Left ventricle myocardium inferior (tissue), 1 donor: ENCODE measurements around the gene ZNF225. TPM values are rescaled to one million over a fixed set of nuclear protein-coding genes. Genes with fewer than 3 reads are reported as not detected.
"Not testable (repeated sequence)": the region's sequence is repeated elsewhere in the genome, so short reads cannot be mapped to it uniquely, and the experiment has no call there.

Experiments
- DNase-seq: peaks from one replicate; pipeline ENCODE4 v3.0.0-alpha.2; 2020
- H3K27ac ChIP-seq: fragments of 200-600 bp; replicated peaks from 2 replicates; pipeline ENCODE4 v1.8.0; 2021
- H3K27me3 ChIP-seq: fragments of 200-600 bp; 2 replicates; pipeline ENCODE4 v1.8.0; 2021; ENCODE audit warnings: low read depth
- H3K36me3 ChIP-seq: fragments of 200-600 bp; 2 replicates; pipeline ENCODE4 v1.8.0; 2021
- H3K4me1 ChIP-seq: fragments of 200-600 bp; 2 replicates; pipeline ENCODE4 v1.8.0; 2021
- H3K4me3 ChIP-seq: fragments of 200-600 bp; 2 replicates; pipeline ENCODE4 v1.8.0; 2021; ENCODE audit warnings: mild to moderate bottlenecking, moderate library complexity
- H3K9me3 ChIP-seq: fragments of 200-600 bp; replicated peaks from 2 replicates; pipeline ENCODE4 v1.8.0; 2021
- intact Hi-C: fragments of 100-400 bp; cut with micrococcal nuclease; formaldehyde crosslinking; loops from one replicate; pipeline ENCODE4 v1.11.0; 2022
- total RNA-seq: library from RNA; stranded (reverse); fragmentation: NEBNext Ultra II Directional; extraction: Animal tissue kit (Norgen Biotek cat#: 25700); gene quantifications from one replicate; pipeline ENCODE4 v1.2.1, GENCODE V29; 2021
- TF ChIP-seq, protein P1 (sequence below): fragments of 200-600 bp; IDR thresholded peaks from 2 replicates; pipeline ENCODE4 v1.8.0; 2021; ENCODE audit warnings: antibody characterized with exemption, mild to moderate bottlenecking, borderline replicate concordance
- donor health status: DM: no; HTN: yes; CAD: no; lungs with severe emphysema.

Gene ZNF225
- total RNA-seq, 1 donor from 2014 or later: 2.6 TPM

DNA sequence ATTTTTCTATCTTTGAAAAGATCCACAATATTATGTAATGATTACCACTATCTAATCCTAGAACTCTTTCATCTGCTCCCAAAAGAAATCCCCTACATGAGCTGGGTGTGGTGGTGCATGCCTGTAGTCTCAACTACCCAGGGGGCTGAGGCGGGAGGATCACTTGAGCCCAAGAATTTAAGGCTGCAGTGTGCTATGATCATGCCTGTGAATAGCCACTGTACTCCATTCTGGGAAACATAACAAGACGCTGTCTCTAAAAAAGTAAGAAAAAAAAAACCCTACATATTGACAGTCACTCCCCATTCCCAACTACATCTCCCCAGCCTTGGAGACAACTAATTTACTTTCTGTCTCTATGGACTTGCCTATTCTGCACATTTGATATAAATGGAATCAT, 50.6 kb downstream of the ZNF225 start:
- no peaks in the 10 kb centered on the region for H3K27me3 ChIP-seq
- H3K4me3 ChIP-seq: no peak overlapping the region
- intact Hi-C loops: no loop called here
- H3K36me3 ChIP-seq: peaks cover 28% of the 10 kb centered on the region
- H3K4me1 ChIP-seq: peaks cover 34% of the 10 kb centered on the region
- DNase-seq: no peak
- H3K9me3 ChIP-seq: peaks cover 79% of the 10 kb centered on the region
- no peak overlapping the region for H3K27ac ChIP-seq
- TF ChIP-seq, protein P1, sequence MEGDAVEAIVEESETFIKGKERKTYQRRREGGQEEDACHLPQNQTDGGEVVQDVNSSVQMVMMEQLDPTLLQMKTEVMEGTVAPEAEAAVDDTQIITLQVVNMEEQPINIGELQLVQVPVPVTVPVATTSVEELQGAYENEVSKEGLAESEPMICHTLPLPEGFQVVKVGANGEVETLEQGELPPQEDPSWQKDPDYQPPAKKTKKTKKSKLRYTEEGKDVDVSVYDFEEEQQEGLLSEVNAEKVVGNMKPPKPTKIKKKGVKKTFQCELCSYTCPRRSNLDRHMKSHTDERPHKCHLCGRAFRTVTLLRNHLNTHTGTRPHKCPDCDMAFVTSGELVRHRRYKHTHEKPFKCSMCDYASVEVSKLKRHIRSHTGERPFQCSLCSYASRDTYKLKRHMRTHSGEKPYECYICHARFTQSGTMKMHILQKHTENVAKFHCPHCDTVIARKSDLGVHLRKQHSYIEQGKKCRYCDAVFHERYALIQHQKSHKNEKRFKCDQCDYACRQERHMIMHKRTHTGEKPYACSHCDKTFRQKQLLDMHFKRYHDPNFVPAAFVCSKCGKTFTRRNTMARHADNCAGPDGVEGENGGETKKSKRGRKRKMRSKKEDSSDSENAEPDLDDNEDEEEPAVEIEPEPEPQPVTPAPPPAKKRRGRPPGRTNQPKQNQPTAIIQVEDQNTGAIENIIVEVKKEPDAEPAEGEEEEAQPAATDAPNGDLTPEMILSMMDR: no peak

DNA sequence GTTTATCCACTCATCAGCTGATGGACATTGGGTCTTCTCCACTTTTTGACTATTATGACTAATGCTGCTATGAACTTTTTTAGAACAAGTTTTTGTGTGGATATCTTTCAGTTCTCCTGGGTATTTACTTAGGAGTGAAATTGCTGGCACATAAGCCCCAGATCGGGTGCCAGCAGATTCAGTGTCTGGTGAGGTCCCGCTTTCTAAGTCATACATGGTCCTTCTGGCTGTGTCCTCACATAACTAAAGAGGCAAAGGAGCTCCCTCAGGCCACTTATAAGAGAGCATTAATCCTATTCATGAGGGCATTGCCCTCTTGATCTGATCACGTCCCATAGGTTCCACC, 51.1 kb downstream of the ZNF225 start:
- Histone ChIP-seq H3K4me1 (peaks cover 34% of the 10 kb centered on the region), H3K27ac (peak overlapping the region; percentile 90), H3K9me3 (peaks cover 79% of the 10 kb centered on the region), H3K4me3 (peak overlapping the region; percentile 85), H3K27me3 (no peaks in the 10 kb centered on the region), H3K36me3 (peaks cover 33% of the 10 kb centered on the region)
- TF ChIP-seq, protein P1: no peak
- DNase-seq: no peak
- intact Hi-C loops: no loop called here

DNA sequence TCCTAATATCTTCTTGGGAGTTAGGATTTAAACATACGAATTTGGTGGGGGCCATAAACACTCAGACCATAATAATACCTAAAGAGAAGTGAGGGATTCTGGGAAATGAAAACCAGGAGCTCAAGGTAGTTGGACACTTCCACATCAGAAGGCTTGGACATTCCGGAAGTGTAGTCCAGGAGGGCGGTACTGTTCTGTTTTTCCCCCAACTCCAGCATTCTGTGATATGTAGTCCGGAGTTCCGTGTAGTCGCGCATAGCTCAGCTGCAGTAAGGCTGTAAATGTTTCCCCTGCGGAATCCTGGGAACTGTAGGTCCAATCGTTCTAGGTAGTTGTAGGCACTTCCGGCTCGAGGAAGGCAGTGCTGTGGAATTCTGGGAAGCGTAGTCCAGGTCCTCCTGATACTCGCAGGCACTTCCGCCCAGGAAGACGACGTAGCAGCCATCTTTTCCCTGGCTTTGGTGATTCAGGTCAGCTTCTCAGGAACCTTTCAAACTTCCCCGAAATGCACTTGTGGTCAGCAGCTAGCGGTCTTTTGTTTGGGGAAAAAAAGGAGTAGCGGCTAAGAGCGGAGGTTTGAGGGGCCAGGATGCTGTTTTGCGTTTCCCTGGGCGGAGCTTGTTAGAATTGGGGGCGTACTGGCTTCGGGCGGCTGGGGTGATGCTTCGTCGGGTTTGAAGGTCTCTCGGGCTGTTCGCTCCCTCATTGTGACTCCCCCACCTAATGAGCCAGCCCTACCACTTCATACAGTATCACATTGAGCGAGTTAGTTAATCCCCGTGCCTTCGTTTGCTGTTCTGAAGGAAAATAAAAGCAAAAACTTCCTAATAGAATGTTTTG, 51.7 kb downstream of the ZNF225 start, which contains the start of gene ZNF226:
Gene ZNF226 (plus strand): TSS at position 428 of the 840 bp plus-strand sequence. CDS start 4,981 bp downstream, outside the sequence.
- intact Hi-C loops: no loop called here
- H3K27ac ChIP-seq: peak within 1 kb of the TSS; percentile 90
- peaks cover 34% of the 10 kb centered on the region for H3K4me1 ChIP-seq
- no peaks in the 10 kb centered on the region for H3K27me3 ChIP-seq
- TF ChIP-seq, protein P1: no peak
- H3K36me3 ChIP-seq: peaks cover 39% of the 10 kb centered on the region
- peaks cover 79% of the 10 kb centered on the region for H3K9me3 ChIP-seq
- H3K4me3 ChIP-seq: peak within 1 kb of the TSS; percentile 85
- DNase-seq: peak; percentile 84

DNA sequence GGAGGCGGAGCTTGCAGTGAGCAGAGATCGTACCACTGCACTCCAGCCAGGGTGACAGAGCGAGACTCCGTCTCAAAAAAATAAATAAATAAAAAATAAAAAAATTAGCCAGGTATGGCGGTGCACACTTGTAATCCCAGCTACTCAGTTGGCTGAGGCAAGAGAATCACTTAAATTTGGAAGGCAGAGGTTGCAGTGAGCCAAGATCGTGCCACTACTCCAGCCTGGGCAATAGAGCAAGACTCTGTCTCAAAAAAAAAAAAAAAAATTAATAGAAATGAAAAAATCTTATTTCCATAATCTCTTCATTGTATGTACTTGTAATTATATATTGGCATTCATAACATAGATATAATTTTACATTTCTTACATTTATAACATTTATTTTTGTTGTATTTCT, 57.5 kb downstream of the ZNF225 start:
- intact Hi-C loops, H3K27me3 ChIP-seq, H3K27ac ChIP-seq, DNase-seq, H3K4me3 ChIP-seq: not testable (repeated sequence)
- H3K9me3 ChIP-seq: peaks cover 92% of the 10 kb centered on the region
- H3K4me1 ChIP-seq: peaks cover 22% of the 10 kb centered on the region
- H3K36me3 ChIP-seq: peaks cover 96% of the 10 kb centered on the region

DNA sequence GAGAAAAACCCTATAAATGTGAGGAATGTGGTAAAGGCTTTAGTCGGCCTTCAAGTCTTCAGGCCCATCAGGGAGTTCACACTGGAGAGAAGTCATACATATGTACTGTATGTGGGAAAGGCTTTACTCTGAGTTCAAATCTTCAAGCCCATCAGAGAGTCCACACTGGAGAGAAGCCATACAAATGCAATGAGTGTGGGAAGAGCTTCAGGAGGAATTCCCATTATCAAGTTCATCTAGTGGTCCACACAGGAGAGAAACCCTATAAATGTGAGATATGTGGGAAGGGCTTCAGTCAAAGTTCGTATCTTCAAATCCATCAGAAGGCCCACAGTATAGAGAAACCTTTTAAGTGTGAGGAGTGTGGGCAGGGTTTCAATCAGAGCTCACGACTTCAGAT, 63.4 kb downstream of the ZNF225 start:
- TF ChIP-seq, protein P1: no peak
- no peak for DNase-seq
- peaks cover 69% of the 10 kb centered on the region for H3K36me3 ChIP-seq
- no peaks in the 10 kb centered on the region for H3K27me3 ChIP-seq
- H3K4me3 ChIP-seq: no peak overlapping the region
- no peak overlapping the region for H3K27ac ChIP-seq
- H3K9me3 ChIP-seq: peaks cover 100% of the 10 kb centered on the region
- intact Hi-C loops: no loop called here
- H3K4me1 ChIP-seq: no peaks in the 10 kb centered on the region

DNA sequence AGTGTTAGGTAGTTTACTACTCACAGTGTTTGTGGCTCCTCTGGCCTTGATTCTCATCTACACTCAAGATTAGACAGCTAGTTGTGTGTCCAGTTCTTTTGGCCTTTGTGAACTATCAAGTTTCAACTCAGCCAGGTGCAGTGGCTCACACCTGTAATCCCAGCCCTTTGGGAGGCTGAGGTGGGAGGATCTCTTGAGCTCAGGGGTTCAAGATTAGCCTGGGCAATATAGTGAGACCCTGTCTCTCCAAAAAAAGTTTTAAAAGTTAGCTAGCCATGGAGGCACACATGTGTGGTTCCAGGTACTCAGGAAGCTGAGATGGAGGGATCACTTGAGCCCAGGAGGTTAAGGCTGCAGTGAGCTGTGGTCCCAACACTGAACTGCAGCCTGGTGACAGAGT, 67.8 kb downstream of the ZNF225 start:
- no peaks in the 10 kb centered on the region for H3K27me3 ChIP-seq
- TF ChIP-seq, protein P1: no peak
- intact Hi-C loops: no loop called here
- peaks cover 98% of the 10 kb centered on the region for H3K9me3 ChIP-seq
- no peaks in the 10 kb centered on the region for H3K4me1 ChIP-seq
- no peak overlapping the region for H3K27ac ChIP-seq
- H3K36me3 ChIP-seq: peaks cover 25% of the 10 kb centered on the region
- no peak overlapping the region for H3K4me3 ChIP-seq
- DNase-seq: no peak
